IMR-90 (cell line): ENCODE results near the gene VEGFA.

Experiments used
- CEBPB ChIP-seq: IDR thresholded peaks from 2 replicates; pipeline ENCODE4 v1.6.1; 2012; ENCODE audit warnings: low read depth, low read length, improper control_type of control experiment
- CHD1 ChIP-seq: IDR thresholded peaks from 2 replicates; pipeline ENCODE4 v1.6.1; 2012; ENCODE audit warnings: low read depth, low read length, improper control_type of control experiment
- FOS ChIP-seq: fragments of 150-350 bp; IDR thresholded peaks from 2 replicates; pipeline ENCODE4 v1.6.1; 2016; ENCODE audit warnings: low read depth, low read length
- NFE2L2 ChIP-seq: fragments of 150-350 bp; IDR thresholded peaks from 2 replicates; pipeline ENCODE4 v1.6.1; 2016; ENCODE audit warnings: low read depth, mild to moderate bottlenecking, low read length
- POLR2A ChIP-seq: IDR thresholded peaks from 2 replicates; pipeline ENCODE4 v1.6.1; 2012; ENCODE audit warnings: mild to moderate bottlenecking, low read depth, low read length
- RAD21 ChIP-seq: IDR thresholded peaks from 2 replicates; pipeline ENCODE4 v1.6.1; 2012; ENCODE audit warnings: low read length, improper control_type of control experiment
- TF ChIP-seq, protein P1 (sequence below): conservative IDR thresholded peaks from 2 replicates; pipeline ENCODE4 v1.5.1; 2012; ENCODE audit warnings: mild to moderate bottlenecking, low read depth, low read length, improper control_type of control experiment
- TF ChIP-seq, protein P2 (sequence below): fragments of 150-350 bp; IDR thresholded peaks from 2 replicates; pipeline ENCODE4 v1.6.1; 2016; ENCODE audit warnings: low read depth, mild to moderate bottlenecking, low read length, moderate library complexity, borderline replicate concordance

DNA sequence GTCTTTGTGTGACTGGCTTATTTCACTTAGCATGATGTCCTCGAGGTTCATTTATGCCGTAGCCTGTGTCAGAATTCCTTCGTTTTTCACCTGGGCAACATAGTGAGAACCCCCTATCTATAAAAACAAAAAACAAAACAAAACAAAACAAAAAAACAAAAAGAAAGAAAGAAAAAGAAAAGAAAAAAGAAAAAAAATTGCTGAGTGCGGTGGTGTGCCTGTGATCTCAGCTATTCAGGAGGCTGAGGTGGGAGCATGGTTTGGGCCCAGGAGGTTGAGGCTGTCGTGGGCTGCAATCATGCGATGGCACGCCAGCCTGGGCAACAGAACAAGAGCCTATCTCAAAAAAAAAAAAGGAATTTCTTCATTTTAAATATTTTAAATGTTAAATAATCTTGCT, 38.4 kb downstream of the VEGFA start:
- TF ChIP-seq, protein P1, sequence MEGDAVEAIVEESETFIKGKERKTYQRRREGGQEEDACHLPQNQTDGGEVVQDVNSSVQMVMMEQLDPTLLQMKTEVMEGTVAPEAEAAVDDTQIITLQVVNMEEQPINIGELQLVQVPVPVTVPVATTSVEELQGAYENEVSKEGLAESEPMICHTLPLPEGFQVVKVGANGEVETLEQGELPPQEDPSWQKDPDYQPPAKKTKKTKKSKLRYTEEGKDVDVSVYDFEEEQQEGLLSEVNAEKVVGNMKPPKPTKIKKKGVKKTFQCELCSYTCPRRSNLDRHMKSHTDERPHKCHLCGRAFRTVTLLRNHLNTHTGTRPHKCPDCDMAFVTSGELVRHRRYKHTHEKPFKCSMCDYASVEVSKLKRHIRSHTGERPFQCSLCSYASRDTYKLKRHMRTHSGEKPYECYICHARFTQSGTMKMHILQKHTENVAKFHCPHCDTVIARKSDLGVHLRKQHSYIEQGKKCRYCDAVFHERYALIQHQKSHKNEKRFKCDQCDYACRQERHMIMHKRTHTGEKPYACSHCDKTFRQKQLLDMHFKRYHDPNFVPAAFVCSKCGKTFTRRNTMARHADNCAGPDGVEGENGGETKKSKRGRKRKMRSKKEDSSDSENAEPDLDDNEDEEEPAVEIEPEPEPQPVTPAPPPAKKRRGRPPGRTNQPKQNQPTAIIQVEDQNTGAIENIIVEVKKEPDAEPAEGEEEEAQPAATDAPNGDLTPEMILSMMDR: no peak
- TF ChIP-seq POLR2A: no peak
- TF ChIP-seq NFE2L2: no peak
- TF ChIP-seq CHD1: no peak
- no peak for TF ChIP-seq CEBPB
- TF ChIP-seq RAD21: no peak
- no peak for TF ChIP-seq FOS
- TF ChIP-seq, protein P2, sequence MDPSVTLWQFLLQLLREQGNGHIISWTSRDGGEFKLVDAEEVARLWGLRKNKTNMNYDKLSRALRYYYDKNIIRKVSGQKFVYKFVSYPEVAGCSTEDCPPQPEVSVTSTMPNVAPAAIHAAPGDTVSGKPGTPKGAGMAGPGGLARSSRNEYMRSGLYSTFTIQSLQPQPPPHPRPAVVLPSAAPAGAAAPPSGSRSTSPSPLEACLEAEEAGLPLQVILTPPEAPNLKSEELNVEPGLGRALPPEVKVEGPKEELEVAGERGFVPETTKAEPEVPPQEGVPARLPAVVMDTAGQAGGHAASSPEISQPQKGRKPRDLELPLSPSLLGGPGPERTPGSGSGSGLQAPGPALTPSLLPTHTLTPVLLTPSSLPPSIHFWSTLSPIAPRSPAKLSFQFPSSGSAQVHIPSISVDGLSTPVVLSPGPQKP: no peak
